Measurements from ENCODE around the gene OLFM2.

- TF ChIP-seq REST (IDR thresholded peaks at IDR 0.05; ENCODE audit: insufficient replicate concordance, low read depth) (no peak), CTCF (IDR thresholded peaks at IDR 0.05; ENCODE audit: insufficient read depth, low read length) (no peak), SPI1 (IDR thresholded peaks at IDR 0.05; ENCODE audit: borderline replicate concordance, low read depth) (no peak)
These were observed 34.2 kb upstream of the OLFM2 start for GRCh38 chr19:9970481-9970880.
